ENCODE measurements around the gene EIF4G3.
"Not testable (repeated sequence)": the region's sequence is repeated elsewhere in the genome, so short reads cannot be mapped to it uniquely, and the experiment has no call there.

Gene EIF4G3

DNA sequence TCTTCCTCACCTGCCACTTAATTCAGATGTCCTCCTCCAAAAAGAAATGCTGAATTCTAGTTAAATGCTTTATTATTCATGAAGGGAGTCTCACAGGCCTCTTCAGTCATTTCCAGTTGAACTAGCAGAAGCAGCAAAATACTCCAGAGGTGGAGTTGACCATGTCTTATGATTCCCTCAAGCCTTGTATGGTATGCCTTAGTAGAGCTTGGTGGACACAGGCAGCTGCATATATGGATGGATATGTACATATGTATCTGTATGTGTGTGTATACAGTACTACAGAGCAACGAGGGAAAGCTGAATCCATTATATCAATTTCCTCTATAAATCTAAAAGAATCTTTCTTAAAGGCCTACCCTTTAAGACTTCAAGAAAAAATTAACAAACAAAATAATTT lies 306.0 kb downstream of the EIF4G3 start:
- Histone ChIP-seq H3K27ac (ENCODE audit: low read depth, low read length) (no peak overlapping the region), H3K4me3 (ENCODE audit: low read length) (no peak overlapping the region), H3K36me3 (ENCODE audit: insufficient read depth, low read length) (peaks cover 30% of the 10 kb centered on the region), H3K27me3 (ENCODE audit: insufficient read depth, low read length) (no peaks in the 10 kb centered on the region), H3K4me1 (ENCODE audit: insufficient read depth, low read length) (no peaks in the 10 kb centered on the region), H3K9ac (ENCODE audit: low read depth, low read length) (no peak overlapping the region), H3K9me3 (ENCODE audit: insufficient read depth, low read depth, low read length) (no peaks in the 10 kb centered on the region)
- WGBS: 80% methylated on average over 1 of the region's 1 CpG

DNA sequence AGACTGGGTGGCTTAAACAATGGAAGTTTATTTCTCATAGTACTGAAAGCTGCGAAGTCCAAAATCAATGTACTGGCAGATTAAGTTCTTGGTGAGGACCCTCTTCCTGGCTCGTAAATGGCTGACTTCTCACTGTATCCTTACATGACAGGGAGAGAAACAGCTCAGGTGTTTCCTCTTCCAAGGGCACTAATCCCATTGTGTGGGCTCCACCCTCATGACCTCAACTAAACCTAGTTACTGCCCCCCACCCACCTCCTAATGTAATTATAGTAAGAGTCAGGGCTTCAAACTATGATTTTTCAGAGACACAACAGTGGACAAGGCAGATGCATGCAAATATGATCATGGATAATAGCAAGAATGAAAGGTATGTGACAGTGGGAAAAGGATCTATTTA lies 308.4 kb downstream of the EIF4G3 start:
- 89% methylated on average over 2 of the region's 2 CpGs for WGBS
- peaks cover 35% of the 10 kb centered on the region for H3K36me3 ChIP-seq (ENCODE audit: insufficient read depth, low read length)
- no peaks in the 10 kb centered on the region for H3K27me3 ChIP-seq (ENCODE audit: insufficient read depth, low read length)
- H3K4me1 ChIP-seq (ENCODE audit: insufficient read depth, low read length): no peaks in the 10 kb centered on the region
- H3K4me3 ChIP-seq (ENCODE audit: low read length): no peak overlapping the region
- no peak overlapping the region for H3K27ac ChIP-seq (ENCODE audit: low read depth, low read length)
- no peaks in the 10 kb centered on the region for H3K9me3 ChIP-seq (ENCODE audit: insufficient read depth, low read depth, low read length)
- no peak overlapping the region for H3K9ac ChIP-seq (ENCODE audit: low read depth, low read length)

DNA sequence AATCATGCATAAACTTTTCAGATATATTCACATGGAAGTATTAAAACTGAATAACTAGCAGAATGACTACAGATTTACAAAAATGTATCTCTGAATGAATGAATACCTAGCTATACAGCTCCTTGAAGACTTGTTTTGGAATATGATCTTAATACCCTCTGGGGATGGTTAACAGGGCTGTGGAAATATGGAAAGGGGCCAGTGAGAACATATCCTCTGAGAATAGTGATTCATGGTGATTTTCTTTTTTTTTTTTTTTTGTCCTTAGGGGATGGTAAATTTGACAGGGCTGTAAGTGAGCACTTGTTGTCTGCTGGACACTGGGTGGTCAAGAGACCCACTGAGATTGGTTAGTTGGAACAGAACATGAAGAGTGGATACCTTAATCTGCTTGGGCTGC lies 308.9 kb downstream of the EIF4G3 start:
- Histone ChIP-seq H3K27me3 (ENCODE audit: insufficient read depth, low read length) (no peaks in the 10 kb centered on the region), H3K9me3 (ENCODE audit: insufficient read depth, low read depth, low read length) (no peaks in the 10 kb centered on the region), H3K36me3 (ENCODE audit: insufficient read depth, low read length) (peaks cover 34% of the 10 kb centered on the region), H3K4me3 (ENCODE audit: low read length) (no peak overlapping the region), H3K27ac (ENCODE audit: low read depth, low read length) (no peak overlapping the region), H3K4me1 (ENCODE audit: insufficient read depth, low read length) (no peaks in the 10 kb centered on the region), H3K9ac (ENCODE audit: low read depth, low read length) (no peak overlapping the region)

DNA sequence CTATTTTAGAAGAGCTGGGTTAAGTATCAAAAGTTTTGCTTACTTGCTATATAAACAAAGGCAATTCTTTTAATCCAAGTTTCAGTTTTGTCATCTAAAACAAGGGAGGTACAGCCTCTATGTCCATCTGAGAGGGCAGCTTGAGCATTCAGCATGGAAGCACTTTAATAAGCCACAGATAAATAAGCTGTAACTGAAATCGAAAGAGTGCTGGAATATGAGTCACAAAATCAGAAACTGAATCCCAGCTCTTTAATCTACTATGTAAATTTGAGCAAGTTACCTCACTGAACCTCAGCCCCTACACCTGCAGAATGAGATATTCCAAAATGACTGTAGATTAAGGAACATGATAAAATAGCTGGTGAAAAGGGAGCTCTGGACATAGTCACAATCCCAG lies 309.6 kb downstream of the EIF4G3 start:
- no peak overlapping the region for H3K27ac ChIP-seq (ENCODE audit: low read depth, low read length)
- H3K9ac ChIP-seq (ENCODE audit: low read depth, low read length): no peak overlapping the region
- H3K4me3 ChIP-seq (ENCODE audit: low read length): no peak overlapping the region

DNA sequence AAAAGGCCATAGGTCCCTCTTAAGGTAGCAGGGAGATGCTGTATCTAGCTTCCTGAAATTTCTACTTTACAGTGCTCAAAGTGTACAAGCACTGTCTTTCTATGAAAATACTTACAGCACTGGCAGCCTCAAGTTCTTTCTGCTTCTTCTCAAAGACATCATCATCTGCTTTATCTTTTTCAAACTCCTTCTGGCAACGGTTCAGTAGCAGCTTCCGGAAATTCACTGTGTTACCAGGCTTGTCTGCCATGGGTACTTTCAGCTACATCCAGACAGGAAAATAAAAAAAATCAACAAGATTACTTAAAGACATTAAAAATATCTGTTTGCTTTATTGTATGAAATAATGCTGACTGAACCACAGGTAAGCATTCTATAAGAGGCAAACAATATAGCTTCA lies 311.7 kb downstream of the EIF4G3 start:
- Histone ChIP-seq H3K4me3 (ENCODE audit: low read length) (no peak overlapping the region), H3K27me3 (ENCODE audit: insufficient read depth, low read length) (no peaks in the 10 kb centered on the region), H3K9me3 (ENCODE audit: insufficient read depth, low read depth, low read length) (no peaks in the 10 kb centered on the region), H3K9ac (ENCODE audit: low read depth, low read length) (no peak overlapping the region), H3K4me1 (ENCODE audit: insufficient read depth, low read length) (no peaks in the 10 kb centered on the region), H3K36me3 (ENCODE audit: insufficient read depth, low read length) (peaks cover 60% of the 10 kb centered on the region), H3K27ac (ENCODE audit: low read depth, low read length) (no peak overlapping the region)
- WGBS: 92% methylated on average over 2 of the region's 2 CpGs

More for the DNA sequence above, 309.6 kb downstream of the EIF4G3 start:
- Histone ChIP-seq H3K27me3 (ENCODE audit: insufficient read depth, low read length) (no peaks in the 10 kb centered on the region), H3K36me3 (ENCODE audit: insufficient read depth, low read length) (peaks cover 40% of the 10 kb centered on the region), H3K4me1 (ENCODE audit: insufficient read depth, low read length) (no peaks in the 10 kb centered on the region), H3K9me3 (ENCODE audit: insufficient read depth, low read depth, low read length) (no peaks in the 10 kb centered on the region)
- whole genome bisulfite sequencing: 93% methylated on average over 1 of the region's 1 CpG

DNA sequence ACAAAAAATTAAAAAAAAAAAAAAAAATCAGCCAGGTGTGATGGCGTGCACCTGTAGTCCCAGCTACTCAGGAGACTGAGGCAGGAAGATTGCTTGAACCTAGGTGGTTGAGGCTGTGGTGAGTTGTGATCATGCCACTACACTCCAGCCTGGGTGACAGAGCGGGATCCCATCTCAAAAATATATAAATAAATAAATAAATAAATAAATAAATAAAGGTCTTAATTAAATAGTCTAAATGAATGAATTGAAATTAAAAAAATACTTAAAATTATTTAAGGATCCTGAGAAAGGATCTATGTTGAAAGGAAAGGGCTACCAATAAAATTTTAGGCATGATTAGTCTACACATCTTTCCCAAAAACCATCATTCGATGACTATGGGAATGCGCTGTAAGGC lies 322.2 kb downstream of the EIF4G3 start:
- Histone ChIP-seq H3K4me3 (ENCODE audit: low read length) (no peak overlapping the region), H3K9me3 (ENCODE audit: insufficient read depth, low read depth, low read length) (no peaks in the 10 kb centered on the region), H3K27me3 (ENCODE audit: insufficient read depth, low read length) (no peaks in the 10 kb centered on the region), H3K27ac (ENCODE audit: low read depth, low read length) (no peak overlapping the region), H3K4me1 (ENCODE audit: insufficient read depth, low read length) (no peaks in the 10 kb centered on the region), H3K9ac (ENCODE audit: low read depth, low read length) (no peak overlapping the region), H3K36me3 (ENCODE audit: insufficient read depth, low read length) (peaks cover 94% of the 10 kb centered on the region)
- 100% methylated on average over 3 of the region's 4 CpGs for WGBS

DNA sequence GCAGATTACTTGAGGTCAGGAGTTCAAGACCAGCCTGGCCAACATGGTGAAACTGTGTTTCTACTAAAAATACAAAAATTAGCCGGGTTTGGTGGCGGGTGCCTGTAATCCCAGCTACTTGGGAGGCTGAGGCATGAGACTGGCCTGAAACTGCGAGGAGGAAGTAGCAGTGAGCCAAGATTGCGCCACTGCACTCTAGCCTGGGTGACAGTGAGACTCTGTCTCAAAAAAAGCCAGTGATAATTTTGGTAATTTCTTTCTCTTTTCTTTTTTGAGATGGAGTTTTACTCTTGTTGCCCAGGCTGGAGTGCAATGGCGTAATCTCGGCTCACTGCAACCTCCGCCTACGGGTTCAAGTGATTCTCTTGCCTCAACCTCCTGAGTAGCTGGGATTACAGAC lies 324.9 kb downstream of the EIF4G3 start:
- H3K27ac ChIP-seq (ENCODE audit: low read depth, low read length); H3K4me3 ChIP-seq (ENCODE audit: low read length); H3K9ac ChIP-seq (ENCODE audit: low read depth, low read length); H3K27me3 ChIP-seq (ENCODE audit: insufficient read depth, low read length); H3K4me1 ChIP-seq (ENCODE audit: insufficient read depth, low read length); H3K9me3 ChIP-seq (ENCODE audit: insufficient read depth, low read depth, low read length): not testable (repeated sequence)
- peaks cover 97% of the 10 kb centered on the region for H3K36me3 ChIP-seq (ENCODE audit: insufficient read depth, low read length)
- WGBS: 83% methylated on average over 8 of the region's 8 CpGs

DNA sequence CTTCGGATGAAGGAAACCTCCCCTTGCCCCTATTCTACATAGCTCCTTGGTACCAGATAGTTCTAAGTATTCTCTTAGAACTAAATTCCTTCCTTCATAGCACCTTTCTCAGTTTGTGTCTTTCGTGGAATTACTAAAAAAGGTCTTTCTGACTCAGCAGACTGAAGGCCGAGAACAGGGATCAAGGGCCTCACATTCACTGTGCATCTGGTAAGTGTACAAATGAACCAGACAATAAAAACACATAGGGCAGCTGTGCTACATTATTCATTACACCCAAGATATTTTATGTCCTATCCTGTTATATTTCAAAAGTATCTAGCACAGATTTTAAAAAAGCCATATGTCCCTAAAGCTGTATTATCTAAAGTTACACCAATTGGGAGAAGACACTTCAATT lies 326.7 kb downstream of the EIF4G3 start:
- H3K4me3 ChIP-seq (ENCODE audit: low read length): no peak overlapping the region
- H3K36me3 ChIP-seq (ENCODE audit: insufficient read depth, low read length): peaks cover 92% of the 10 kb centered on the region
- 91% methylated on average over 3 of the region's 3 CpGs for WGBS

DNA sequence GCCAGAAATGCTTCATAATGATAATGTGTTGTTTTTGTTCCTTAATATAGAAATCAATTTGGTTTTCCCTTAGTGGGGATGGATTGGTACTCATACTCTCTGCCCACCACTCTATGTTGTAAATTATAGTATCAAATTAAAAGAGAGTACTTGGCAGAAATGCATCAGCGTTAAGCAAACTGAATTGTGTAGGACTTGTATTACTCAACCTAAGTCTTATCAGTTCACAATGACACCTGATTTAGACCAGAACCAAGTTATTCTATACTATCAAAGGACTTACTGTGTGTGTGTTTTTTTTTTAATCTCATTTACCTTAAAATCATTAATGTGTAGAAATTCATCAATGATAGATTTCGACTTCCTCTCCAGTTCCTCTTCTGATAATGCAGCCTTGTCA lies 327.6 kb downstream of the EIF4G3 start:
- Histone ChIP-seq H3K9me3 (ENCODE audit: insufficient read depth, low read depth, low read length) (no peaks in the 10 kb centered on the region), H3K27me3 (ENCODE audit: insufficient read depth, low read length) (no peaks in the 10 kb centered on the region), H3K4me3 (ENCODE audit: low read length) (no peak overlapping the region), H3K36me3 (ENCODE audit: insufficient read depth, low read length) (peaks cover 90% of the 10 kb centered on the region), H3K4me1 (ENCODE audit: insufficient read depth, low read length) (no peaks in the 10 kb centered on the region), H3K27ac (ENCODE audit: low read depth, low read length) (no peak overlapping the region), H3K9ac (ENCODE audit: low read depth, low read length) (no peak overlapping the region)
- WGBS: 80% methylated on average over 1 of the region's 2 CpGs

More for the DNA sequence above, 326.7 kb downstream of the EIF4G3 start:
- no peaks in the 10 kb centered on the region for H3K9me3 ChIP-seq (ENCODE audit: insufficient read depth, low read depth, low read length)
- no peak overlapping the region for H3K27ac ChIP-seq (ENCODE audit: low read depth, low read length)
- no peaks in the 10 kb centered on the region for H3K27me3 ChIP-seq (ENCODE audit: insufficient read depth, low read length)
- H3K9ac ChIP-seq (ENCODE audit: low read depth, low read length): no peak overlapping the region
- no peaks in the 10 kb centered on the region for H3K4me1 ChIP-seq (ENCODE audit: insufficient read depth, low read length)

DNA sequence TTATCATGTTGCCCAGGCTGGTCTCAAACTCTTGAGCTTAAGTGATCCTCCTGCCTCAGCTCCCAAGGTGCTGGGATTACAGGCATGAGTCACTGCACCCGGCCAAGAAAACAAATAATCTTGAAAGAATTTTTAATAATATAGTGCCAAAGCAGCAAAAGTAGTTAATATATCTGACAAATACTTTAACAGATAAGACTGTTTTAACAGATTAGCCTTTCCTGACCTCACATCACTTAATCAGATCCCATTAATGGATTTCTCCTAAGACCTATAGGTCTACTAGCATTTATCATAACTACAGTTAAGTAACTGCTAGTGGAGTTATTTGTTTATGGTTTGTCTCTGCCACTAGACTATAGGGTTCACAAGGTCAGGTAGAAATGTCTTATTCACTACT lies 328.5 kb downstream of the EIF4G3 start:
- Histone ChIP-seq H3K27ac (ENCODE audit: low read depth, low read length) (no peak overlapping the region), H3K9ac (ENCODE audit: low read depth, low read length) (no peak overlapping the region), H3K4me1 (ENCODE audit: insufficient read depth, low read length) (no peaks in the 10 kb centered on the region), H3K4me3 (ENCODE audit: low read length) (no peak overlapping the region), H3K36me3 (ENCODE audit: insufficient read depth, low read length) (peaks cover 89% of the 10 kb centered on the region), H3K9me3 (ENCODE audit: insufficient read depth, low read depth, low read length) (no peaks in the 10 kb centered on the region), H3K27me3 (ENCODE audit: insufficient read depth, low read length) (no peaks in the 10 kb centered on the region)
- 80% methylated on average over 1 of the region's 1 CpG for WGBS

DNA sequence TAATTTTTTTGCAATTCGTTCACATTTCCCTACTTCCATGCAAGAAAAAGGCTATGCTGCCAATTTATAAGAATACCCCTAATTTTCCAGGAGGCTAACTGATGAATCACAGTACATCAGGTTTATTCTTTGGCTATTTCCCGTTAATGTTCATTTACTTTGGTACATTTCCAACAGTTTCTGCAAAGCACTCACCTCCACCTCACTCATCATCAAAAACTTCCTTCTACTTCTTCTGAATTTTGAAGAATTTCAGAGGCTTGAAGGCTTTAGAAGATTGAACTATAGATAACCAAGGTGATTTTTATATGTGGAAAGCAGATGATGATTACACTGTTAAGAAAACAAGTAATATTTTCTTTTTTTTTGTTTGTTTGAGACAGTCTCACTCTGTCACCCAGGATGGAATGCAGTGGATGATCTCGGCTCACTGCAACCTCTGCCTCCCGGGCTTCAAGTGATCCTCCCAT lies 329.1 kb downstream of the EIF4G3 start:
- H3K27ac ChIP-seq (ENCODE audit: low read depth, low read length): no peak overlapping the region
- 95% methylated on average over 4 of the region's 4 CpGs for WGBS

More for the DNA sequence above, 329.1 kb downstream of the EIF4G3 start:
- Histone ChIP-seq H3K9me3 (ENCODE audit: insufficient read depth, low read depth, low read length) (no peaks in the 10 kb centered on the region), H3K4me3 (ENCODE audit: low read length) (no peak overlapping the region), H3K36me3 (ENCODE audit: insufficient read depth, low read length) (peaks cover 84% of the 10 kb centered on the region), H3K4me1 (ENCODE audit: insufficient read depth, low read length) (no peaks in the 10 kb centered on the region), H3K27me3 (ENCODE audit: insufficient read depth, low read length) (no peaks in the 10 kb centered on the region), H3K9ac (ENCODE audit: low read depth, low read length) (no peak overlapping the region)
